K562 (cell line): ENCODE data around the gene SERTAD1. TPM values are rescaled to one million over a fixed set of nuclear protein-coding genes. Genes with fewer than 3 reads are reported as not detected.

Source experiments
- CREM ChIP-seq: IDR thresholded peaks from 2 replicates; pipeline ENCODE4 v1.6.1; 2014; ENCODE audit warnings: antibody characterized with exemption, low read depth
- DIDO1 ChIP-seq: fragments of 450-650 bp; IDR thresholded peaks from 2 replicates; pipeline ENCODE4 v1.6.1; 2016; ENCODE audit warnings: low read depth, missing biosample characterization, missing genetic modification characterization
- DLX4 ChIP-seq: fragments of 250-450 bp; sonication (Bioruptor Pico); IDR thresholded peaks from 2 replicates; pipeline ENCODE4 v1.6.1; 2021; ENCODE audit warnings: mild to moderate bottlenecking
- ESRRB ChIP-seq: fragments of 250-450 bp; sonication (Bioruptor Pico); IDR thresholded peaks from 2 replicates; pipeline ENCODE4 v1.5.0; 2020; ENCODE audit warnings: mild to moderate bottlenecking, moderate library complexity, borderline replicate concordance
- ETS1 ChIP-seq: conservative IDR thresholded peaks from 2 replicates; pipeline ENCODE4 v1.6.1; 2011; ENCODE audit warnings: low read depth, mild to moderate bottlenecking, low read length; ENCODE audit not compliant: control insufficient read depth
- HNRNPUL1 ChIP-seq: fragments of 200-400 bp; formaldehyde crosslinking; IDR thresholded peaks from 2 replicates; pipeline ENCODE4 v1.6.1; 2017; ENCODE audit warnings: low read length
- HOMEZ ChIP-seq: fragments of 250-450 bp; sonication (Bioruptor Pico); IDR thresholded peaks from 2 replicates; pipeline ENCODE4 v1.4.0; 2020; ENCODE audit warnings: mild to moderate bottlenecking, moderate library complexity
- MAFK ChIP-seq: IDR thresholded peaks from 2 replicates; pipeline ENCODE4 v1.6.1; 2011; ENCODE audit warnings: low read length, improper control_type of control experiment
- MBD2 ChIP-seq: sonication (generic); IDR thresholded peaks from 2 replicates; pipeline ENCODE4 v1.6.1; 2016; ENCODE audit warnings: low read depth, borderline replicate concordance
- NFATC3 ChIP-seq: fragments of 450-650 bp; IDR thresholded peaks from 2 replicates; pipeline ENCODE4 v1.6.1; 2017; ENCODE audit warnings: mild to moderate bottlenecking
- PATZ1 ChIP-seq: fragments of 250-450 bp; sonication (Bioruptor Pico); IDR thresholded peaks from 2 replicates; pipeline ENCODE4 v1.5.0; 2020; ENCODE audit warnings: mild to moderate bottlenecking, borderline replicate concordance
- RUNX1 ChIP-seq: sonication (generic); IDR thresholded peaks from 2 replicates; pipeline ENCODE4 v1.6.1; 2016; ENCODE audit warnings: antibody characterized with exemption, low read depth
- SIRT6 ChIP-seq: IDR thresholded peaks from one replicate; pipeline ENCODE4 v1.6.1; 2012; ENCODE audit warnings: low read depth, mild to moderate bottlenecking, control low read depth, inconsistent platforms, low read length, moderate library complexity
- U2AF1 ChIP-seq: fragments of 200-400 bp; formaldehyde crosslinking; optimal IDR thresholded peaks from 2 replicates; pipeline ENCODE3; 2017; ENCODE audit warnings: mild to moderate bottlenecking, low read depth, low read length, moderate library complexity
- ZFP36 ChIP-seq: fragments of 150-350 bp; IDR thresholded peaks from 2 replicates; pipeline ENCODE4 v1.6.1; 2018; ENCODE audit warnings: low read length, low read depth; ENCODE audit not compliant: partially characterized antibody
- ZNF277 ChIP-seq: fragments of 250-450 bp; sonication (Bioruptor Pico); IDR thresholded peaks from 2 replicates; pipeline ENCODE4 v1.8.0; 2022; ENCODE audit warnings: inconsistent platforms, mild to moderate bottlenecking, moderate library complexity, borderline replicate concordance
- ZNF282 ChIP-seq: sonication (generic); formaldehyde crosslinking; IDR thresholded peaks from 2 replicates; pipeline ENCODE4 v1.8.1; 2023; ENCODE audit warnings: missing genetic modification reagents
- ZNF311 ChIP-seq: fragments of 250-450 bp; sonication (Bioruptor Pico); IDR thresholded peaks from 2 replicates; pipeline ENCODE4 v1.4.0; 2020; ENCODE audit warnings: mild to moderate bottlenecking, moderate library complexity
- ZNF324 ChIP-seq: fragments of 250-450 bp; sonication (Bioruptor Pico); IDR thresholded peaks from 2 replicates; pipeline ENCODE4 v1.4.0; 2020; ENCODE audit warnings: mild to moderate bottlenecking
- ZNF695 ChIP-seq: fragments of 450-650 bp; formaldehyde crosslinking; IDR thresholded peaks from 2 replicates; pipeline ENCODE4 v1.4.0; 2020; ENCODE audit warnings: mild to moderate bottlenecking, moderate library complexity
- polyA plus RNA-seq, 8 experiments: library from polyadenylated mRNA; depleted of rRNA in 4 of 8; stranded (reverse) in 5 of 8; unstranded in 3 of 8; fragments of >200 nt; fragmentation: Nextera tagmentation in 2 of 8; fragmentation: Illumina TruSeq in 1 of 8; extraction: Ambion mirVana in 2 of 8; extraction: Trizol in 1 of 8; gene quantifications; 2 replicates each; pipeline versions ENCODE4 v1.2.1 to v1.2.3, GENCODE V29; 2011 to 2014; ENCODE audit warnings: inconsistent platforms in 1 of 8, missing spikeins in 1 of 8
- total RNA-seq, 7 experiments: library from RNA; depleted of rRNA in 6 of 7; stranded (reverse); fragments of >200 nt in 6 of 7; fragmentation: Illumina TruSeq in 2 of 7; extraction: Trizol in 2 of 7; gene quantifications; 2 replicates each; pipeline versions ENCODE4 v1.2.1 to v1.2.3, GENCODE V29; 2011 to 2021; ENCODE audit warnings: low replicate concordance in 1 of 7

SERTAD1 gene
- total and polyA plus RNA-seq, 9 of the 15 experiments (the other 6 are each of a cell fraction or from before 2014, with no cell fraction given), result 0.15 to 8.7 (median 4.9) TPM

- no peak for TF ChIP-seq PATZ1 (CRISPR knock-in tag)
- peak; percentile 86; the same call in 1 of the 2 replicates for TF ChIP-seq RUNX1
- TF ChIP-seq ETS1, result peak; percentile 84
- no peak for TF ChIP-seq ZNF277 (CRISPR knock-in tag)
- no peak for TF ChIP-seq U2AF1
- no peak for TF ChIP-seq SIRT6
- no peak for TF ChIP-seq DLX4 (CRISPR knock-in tag)
- TF ChIP-seq NFATC3, result peak; percentile 54; the same call in 1 of the 2 replicates
- no peak for TF ChIP-seq DIDO1 (tag)
- peak; percentile 79 for TF ChIP-seq MAFK
- no peak; the same call in 1 of the 2 replicates for TF ChIP-seq HNRNPUL1
- TF ChIP-seq ZNF311 (CRISPR knock-in tag), result no peak
- peak; percentile 67; the same call in 1 of the 2 replicates for TF ChIP-seq CREM
- peak; percentile 85 for TF ChIP-seq MBD2
- no peak for TF ChIP-seq ZNF324
- TF ChIP-seq ESRRB (CRISPR knock-in tag), result no peak
- TF ChIP-seq ZFP36, result no peak
- TF ChIP-seq ZNF282 (CRISPR knock-in tag), result 0 out of 2 replicates have a peak, but pooled peaks have one; percentile 11
- TF ChIP-seq HOMEZ (CRISPR knock-in tag), result no peak
- TF ChIP-seq ZNF695 (CRISPR knock-in tag), result no peak
Observed at GRCh38 chr19:40464059-40465024, 38.5 kb upstream of the SERTAD1 start (continued).
